Measurements from ENCODE around the gene CYP19A1.

DNA sequence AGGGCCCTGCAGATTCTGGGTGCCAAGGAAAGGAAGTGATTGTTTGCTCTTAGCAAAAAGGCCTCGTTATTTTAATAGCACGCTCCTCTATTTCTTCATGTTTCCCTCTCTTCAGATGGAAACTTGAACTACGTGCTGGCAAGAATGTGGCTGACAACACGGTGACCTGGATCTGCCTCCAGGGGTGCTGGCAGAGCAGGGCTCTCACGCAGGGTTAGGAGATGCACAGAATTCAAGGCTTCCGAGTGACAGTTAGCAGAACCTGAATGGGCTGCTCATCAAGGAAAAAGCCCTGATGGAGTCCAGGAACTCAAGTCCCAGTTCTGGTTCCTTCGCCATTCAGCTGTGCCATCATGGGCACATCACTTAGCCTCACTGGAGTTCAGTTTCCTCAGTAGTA is 22.7 kb downstream of the CYP19A1 start:
- TF ChIP-seq POLR2A (IDR thresholded peaks at IDR 0.05; ENCODE audit: low read length): no peak
- no peak for TF ChIP-seq GATA1 (IDR thresholded peaks at IDR 0.05; ENCODE audit: low read depth, low read length)

All from erythroblast (primary cell).